GM06990 (cell line): Measurements from ENCODE around the gene TMPRSS3.
A peak's percentile ranks its signal among the peaks of the same experiment; 100 is the strongest.

Source experiments
- DNase-seq: peaks from one replicate; pipeline ENCODE4 v3.0.0-alpha.2; 2011; ENCODE audit not compliant: insufficient read length; ENCODE audit errors: extremely low read depth
- H3K27me3 ChIP-seq: replicated peaks from 2 replicates; pipeline ENCODE4 v1.6.0; 2011; ENCODE audit warnings: low read length; ENCODE audit not compliant: control insufficient read depth, insufficient read depth
- H3K36me3 ChIP-seq: 2 replicates; pipeline ENCODE4 v1.5.1; 2011; ENCODE audit warnings: low read length; ENCODE audit not compliant: control insufficient read depth, insufficient read depth
- H3K4me3 ChIP-seq: replicated peaks from 2 replicates; pipeline ENCODE4 v1.5.1; 2011; ENCODE audit warnings: low read depth, mild to moderate bottlenecking, control low read depth, low read length
- CTCF ChIP-seq: IDR thresholded peaks from 2 replicates; pipeline ENCODE4 v1.5.1; 2011; ENCODE audit warnings: low read length, control low read depth, mild to moderate bottlenecking, inconsistent platforms; ENCODE audit not compliant: insufficient read depth, poor library complexity, severe bottlenecking

TMPRSS3 gene

GRCh38 chr21:42426876-42427480 is 31.1 kb upstream of the TMPRSS3 start:
- no peak for DNase-seq
- Histone ChIP-seq H3K4me3 (no peak overlapping the region), H3K36me3 (no peaks in the 10 kb centered on the region), H3K27me3 (no peaks in the 10 kb centered on the region)
- TF ChIP-seq CTCF = no peak

GRCh38 chr21:42426424-42426823 is 30.6 kb upstream of the TMPRSS3 start:
- H3K36me3 ChIP-seq = no peaks in the 10 kb centered on the region
- no peaks in the 10 kb centered on the region for H3K27me3 ChIP-seq
- H3K4me3 ChIP-seq = no peak overlapping the region
- no peak for TF ChIP-seq CTCF
- no peak for DNase-seq

DNA sequence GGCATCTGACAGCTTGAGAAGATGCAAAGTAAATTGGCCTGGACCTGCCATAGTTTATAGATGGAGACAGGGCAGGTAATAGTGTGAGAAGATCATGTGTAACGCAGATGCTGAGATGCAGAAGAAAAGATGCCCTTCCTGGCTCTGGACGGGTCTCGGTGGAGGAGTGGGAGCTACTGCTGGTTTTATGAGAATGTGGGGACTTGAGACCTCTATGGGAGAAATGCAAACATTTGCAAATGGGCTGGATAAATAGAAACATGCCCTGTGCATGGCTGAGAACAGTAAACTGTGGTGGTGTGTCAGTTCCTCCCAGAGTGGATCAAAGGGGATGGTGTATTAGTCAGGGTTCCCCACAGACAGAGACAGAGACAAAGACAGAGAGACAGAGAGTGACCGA is 29.7 kb upstream of the TMPRSS3 start:
- no peak for DNase-seq
- Histone ChIP-seq H3K4me3 (no peak overlapping the region), H3K36me3 (no peaks in the 10 kb centered on the region), H3K27me3 (no peaks in the 10 kb centered on the region)
- TF ChIP-seq CTCF = no peak

- no peak for TF ChIP-seq CTCF
- H3K36me3 ChIP-seq = no peaks in the 10 kb centered on the region
- no peak overlapping the region for H3K4me3 ChIP-seq
- DNase-seq = peak; percentile 48
- no peaks in the 10 kb centered on the region for H3K27me3 ChIP-seq
Observed at GRCh38 chr21:42424914-42425541, 29.2 kb upstream of the TMPRSS3 start.

- no peak for TF ChIP-seq CTCF
- Histone ChIP-seq H3K27me3 (no peaks in the 10 kb centered on the region), H3K36me3 (no peaks in the 10 kb centered on the region), H3K4me3 (no peak overlapping the region)
- DNase-seq = no peak
Observed at GRCh38 chr21:42423685-42424084, 27.8 kb upstream of the TMPRSS3 start.
